ENCODE data around the gene NPAS3. TPM values are rescaled to one million over a fixed set of nuclear protein-coding genes. Genes with fewer than 3 reads are reported as not detected.

NPAS3 gene
- total and polyA plus RNA-seq, 4 donors, result 0.07 to 0.09 (median 0.08) TPM; not detected in 1

DNA sequence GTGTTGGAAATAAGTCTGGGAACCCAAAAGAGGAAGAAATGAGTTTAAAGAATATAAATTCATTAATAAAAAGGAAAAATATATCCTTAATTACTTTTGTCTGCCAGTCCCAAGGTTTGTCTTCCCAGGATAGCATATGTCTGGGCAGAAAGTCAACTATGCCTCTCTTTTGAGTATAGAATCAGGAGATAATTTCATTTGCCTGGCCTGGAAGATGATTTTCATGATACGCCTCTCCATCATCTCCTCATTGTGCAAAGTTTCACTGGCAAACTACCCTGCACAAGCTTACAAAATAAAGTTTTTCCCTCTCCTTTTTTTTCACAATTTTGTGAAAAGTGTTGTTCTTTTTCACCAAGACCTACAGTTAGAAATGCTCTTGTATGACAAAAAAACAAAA, 671.4 kb downstream of the NPAS3 start (continued):
- TF ChIP-seq, protein P1, sequence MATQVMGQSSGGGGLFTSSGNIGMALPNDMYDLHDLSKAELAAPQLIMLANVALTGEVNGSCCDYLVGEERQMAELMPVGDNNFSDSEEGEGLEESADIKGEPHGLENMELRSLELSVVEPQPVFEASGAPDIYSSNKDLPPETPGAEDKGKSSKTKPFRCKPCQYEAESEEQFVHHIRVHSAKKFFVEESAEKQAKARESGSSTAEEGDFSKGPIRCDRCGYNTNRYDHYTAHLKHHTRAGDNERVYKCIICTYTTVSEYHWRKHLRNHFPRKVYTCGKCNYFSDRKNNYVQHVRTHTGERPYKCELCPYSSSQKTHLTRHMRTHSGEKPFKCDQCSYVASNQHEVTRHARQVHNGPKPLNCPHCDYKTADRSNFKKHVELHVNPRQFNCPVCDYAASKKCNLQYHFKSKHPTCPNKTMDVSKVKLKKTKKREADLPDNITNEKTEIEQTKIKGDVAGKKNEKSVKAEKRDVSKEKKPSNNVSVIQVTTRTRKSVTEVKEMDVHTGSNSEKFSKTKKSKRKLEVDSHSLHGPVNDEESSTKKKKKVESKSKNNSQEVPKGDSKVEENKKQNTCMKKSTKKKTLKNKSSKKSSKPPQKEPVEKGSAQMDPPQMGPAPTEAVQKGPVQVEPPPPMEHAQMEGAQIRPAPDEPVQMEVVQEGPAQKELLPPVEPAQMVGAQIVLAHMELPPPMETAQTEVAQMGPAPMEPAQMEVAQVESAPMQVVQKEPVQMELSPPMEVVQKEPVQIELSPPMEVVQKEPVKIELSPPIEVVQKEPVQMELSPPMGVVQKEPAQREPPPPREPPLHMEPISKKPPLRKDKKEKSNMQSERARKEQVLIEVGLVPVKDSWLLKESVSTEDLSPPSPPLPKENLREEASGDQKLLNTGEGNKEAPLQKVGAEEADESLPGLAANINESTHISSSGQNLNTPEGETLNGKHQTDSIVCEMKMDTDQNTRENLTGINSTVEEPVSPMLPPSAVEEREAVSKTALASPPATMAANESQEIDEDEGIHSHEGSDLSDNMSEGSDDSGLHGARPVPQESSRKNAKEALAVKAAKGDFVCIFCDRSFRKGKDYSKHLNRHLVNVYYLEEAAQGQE (IDR thresholded peaks at IDR 0.05), result no peak
- TF ChIP-seq RAD21 (IDR thresholded peaks at IDR 0.05), result no peak
- TF ChIP-seq SP1 (IDR thresholded peaks at IDR 0.05), result no peak
- TF ChIP-seq MAX (IDR thresholded peaks at IDR 0.05), result no peak

GRCh38 chr14:33611405-33612196, 672.9 kb downstream of the NPAS3 start:
- Histone ChIP-seq H3K36me3 (ENCODE audit: control insufficient read depth in 4 of 4, insufficient read depth in 3 of 4, low read depth in 1 of 4, low read length in 3 of 4) (no peaks in the 10 kb centered on the region), H3K9me3 (ENCODE audit: control insufficient read depth in 4 of 4, low read length in 3 of 4) (no peaks in the 10 kb centered on the region), H3K27me3 (ENCODE audit: control insufficient read depth in 4 of 4, insufficient read depth in 4 of 4, low read length in 3 of 4) (no peaks in the 10 kb centered on the region), H3K27ac (ENCODE audit: low read depth in 1 of 2, low read length in 2 of 2) (no peak overlapping the region), H3K4me1 (ENCODE audit: control insufficient read depth in 4 of 4, insufficient read depth in 4 of 4, low read length in 3 of 4) (no peaks in the 10 kb centered on the region), H3K4me3 (ENCODE audit: low read depth in 1 of 3, low read length in 3 of 3) (no peak overlapping the region), H3K9ac (ENCODE audit: low read depth in 1 of 2, low read length in 2 of 2) (no peak overlapping the region)
- DNase-seq (ENCODE audit: low spot score), result no peak
- 64% methylated on average over 5 of the region's 5 CpGs for WGBS
- TF ChIP-seq ZBTB33 (IDR thresholded peaks at IDR 0.05), result no peak
- TF ChIP-seq GABPA (IDR thresholded peaks at IDR 0.05 in 1 of 2, conservative IDR thresholded peaks at IDR 0.05 in 1 of 2), result no peak
- no peak for TF ChIP-seq FOXA2 (IDR thresholded peaks at IDR 0.05)
- no peak for TF ChIP-seq SP1 (IDR thresholded peaks at IDR 0.05)
- no peak for TF ChIP-seq HNF4A (conservative IDR thresholded peaks at IDR 0.05)
- TF ChIP-seq, protein P1 (IDR thresholded peaks at IDR 0.05), result no peak
- no peak for TF ChIP-seq RAD21 (IDR thresholded peaks at IDR 0.05)
- TF ChIP-seq HNF4G (IDR thresholded peaks at IDR 0.05), result no peak
- TF ChIP-seq, protein P2, sequence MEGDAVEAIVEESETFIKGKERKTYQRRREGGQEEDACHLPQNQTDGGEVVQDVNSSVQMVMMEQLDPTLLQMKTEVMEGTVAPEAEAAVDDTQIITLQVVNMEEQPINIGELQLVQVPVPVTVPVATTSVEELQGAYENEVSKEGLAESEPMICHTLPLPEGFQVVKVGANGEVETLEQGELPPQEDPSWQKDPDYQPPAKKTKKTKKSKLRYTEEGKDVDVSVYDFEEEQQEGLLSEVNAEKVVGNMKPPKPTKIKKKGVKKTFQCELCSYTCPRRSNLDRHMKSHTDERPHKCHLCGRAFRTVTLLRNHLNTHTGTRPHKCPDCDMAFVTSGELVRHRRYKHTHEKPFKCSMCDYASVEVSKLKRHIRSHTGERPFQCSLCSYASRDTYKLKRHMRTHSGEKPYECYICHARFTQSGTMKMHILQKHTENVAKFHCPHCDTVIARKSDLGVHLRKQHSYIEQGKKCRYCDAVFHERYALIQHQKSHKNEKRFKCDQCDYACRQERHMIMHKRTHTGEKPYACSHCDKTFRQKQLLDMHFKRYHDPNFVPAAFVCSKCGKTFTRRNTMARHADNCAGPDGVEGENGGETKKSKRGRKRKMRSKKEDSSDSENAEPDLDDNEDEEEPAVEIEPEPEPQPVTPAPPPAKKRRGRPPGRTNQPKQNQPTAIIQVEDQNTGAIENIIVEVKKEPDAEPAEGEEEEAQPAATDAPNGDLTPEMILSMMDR (IDR thresholded peaks at IDR 0.05; ENCODE audit: low read depth, low read length, missing input control), result no peak
- TF ChIP-seq EGR1 (IDR thresholded peaks at IDR 0.05; ENCODE audit: low read depth in 2 of 2), result no peak
- no peak for TF ChIP-seq MAX (IDR thresholded peaks at IDR 0.05)
- TF ChIP-seq YY1 (IDR thresholded peaks at IDR 0.05), result no peak
- no peak for TF ChIP-seq TAF1 (conservative IDR thresholded peaks at IDR 0.05)
- no peak for TF ChIP-seq ATF3 (IDR thresholded peaks at IDR 0.05)
- TF ChIP-seq RXRA (IDR thresholded peaks at IDR 0.05), result no peak
- TF ChIP-seq FOXA1 (IDR thresholded peaks at IDR 0.05), result no peak
- TF ChIP-seq JUND (IDR thresholded peaks at IDR 0.05), result no peak
- TF ChIP-seq NR2F2 (IDR thresholded peaks at IDR 0.05), result no peak

All from liver (tissue), 9 donors.